ENCODE results near the gene CNIH3.

DNA sequence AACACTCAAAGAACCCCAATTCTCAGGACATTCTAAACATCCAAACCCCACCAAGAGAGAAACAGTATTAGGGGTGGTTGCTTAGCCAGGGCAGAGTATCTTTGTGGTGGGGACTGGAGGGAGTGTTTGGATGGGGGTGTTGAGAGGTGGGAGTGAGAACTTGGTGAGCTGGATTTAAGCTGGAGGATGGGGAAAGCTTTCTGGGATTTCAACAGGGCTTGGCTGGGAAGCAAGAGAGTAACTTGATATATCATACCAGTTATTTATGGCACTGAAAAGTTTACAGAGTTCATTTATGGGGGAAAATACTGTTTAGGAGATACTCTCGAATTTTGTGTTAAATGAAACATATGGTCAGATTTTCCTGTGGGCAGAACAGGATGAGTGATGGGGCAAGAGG, 6.8 kb upstream of the CNIH3 start:
- TF ChIP-seq CTCF (conservative IDR thresholded peaks at IDR 0.05; ENCODE audit: low read depth, low read length) (no peak), POLR2A (IDR thresholded peaks at IDR 0.05; ENCODE audit: low read depth, low read length) (no peak), RAD21 (IDR thresholded peaks at IDR 0.05; ENCODE audit: low read length) (no peak), CHD1 (IDR thresholded peaks at IDR 0.05; ENCODE audit: low read depth, low read length) (no peak), MAFK (IDR thresholded peaks at IDR 0.05; ENCODE audit: low read depth, low read length) (no peak), NFE2L2 (IDR thresholded peaks at IDR 0.05; ENCODE audit: low read depth, low read length) (no peak), MAZ (IDR thresholded peaks at IDR 0.05; ENCODE audit: borderline replicate concordance, low read depth, low read length) (no peak)

Measured in IMR-90 (cell line).